Muscle of arm (tissue), 14 donors: Measurements from ENCODE around the gene LRTM1. TPM values are rescaled to one million over a fixed set of nuclear protein-coding genes. Genes with fewer than 3 reads are reported as not detected.
A peak's percentile ranks its signal among the peaks of the same experiment; 100 is the strongest.

Experiments
- DNase-seq: peaks from one replicate; pipeline ENCODE4 v3.0.0-alpha.2; 2013
- long read RNA-seq, 11 donors: transcript quantifications; one replicate each; lab custom pipeline, GENCODE V29; 2026
- polyA plus RNA-seq, 12 donors: library from polyadenylated mRNA; unstranded; fragments of 120-200 nt; gene quantifications; one replicate each; pipeline ENCODE4 v1.2.1, GENCODE V29; 2013; ENCODE audit not compliant: insufficient read length in 12 of 12

LRTM1 gene
- 1,000 to 10,000 TPM in 1 of 12 donors, 100 to 1,000 TPM in 5, 10 to 100 TPM in 6; 29.2 to 1,405 (median 101) TPM for polyA plus RNA-seq
- long read RNA-seq, donor 1, result 0 reads
- long read RNA-seq, donor 2, transcript LRTM1-201 (3 exons, 1,423 nt), result major isoform, 79 of 113 reads
- long read RNA-seq, donor 2, partial matches to known transcripts, result 34 of 113 reads
- long read RNA-seq, donor 2, other reads (novel, unspliced or antisense), result 0 of 113 reads
- long read RNA-seq, donor 3, transcript LRTM1-201 (3 exons, 1,423 nt), result major isoform, 47 of 64 reads
- long read RNA-seq, donor 3, partial matches to known transcripts, result 17 of 64 reads
- long read RNA-seq, donor 3, other reads (novel, unspliced or antisense), result 0 of 64 reads
- long read RNA-seq, donor 4, transcript LRTM1-201 (3 exons, 1,423 nt), result major isoform, 29 of 58 reads
- long read RNA-seq, donor 4, partial matches to known transcripts, result 29 of 58 reads
- long read RNA-seq, donor 4, other reads (novel, unspliced or antisense), result 0 of 58 reads
- long read RNA-seq, donor 5, transcript LRTM1-201 (3 exons, 1,423 nt), result major isoform, 132 of 170 reads
- long read RNA-seq, donor 5, partial matches to known transcripts, result 38 of 170 reads
- long read RNA-seq, donor 5, other reads (novel, unspliced or antisense), result 0 of 170 reads
- long read RNA-seq, donor 6, transcript LRTM1-201 (3 exons, 1,423 nt), result major isoform, 28 of 40 reads
- long read RNA-seq, donor 6, partial matches to known transcripts, result 12 of 40 reads
- long read RNA-seq, donor 6, other reads (novel, unspliced or antisense), result 0 of 40 reads
- long read RNA-seq, donor 7, transcript LRTM1-201 (3 exons, 1,423 nt), result major isoform, 32 of 41 reads
- long read RNA-seq, donor 7, partial matches to known transcripts, result 9 of 41 reads
- long read RNA-seq, donor 7, other reads (novel, unspliced or antisense), result 0 of 41 reads
- long read RNA-seq, donor 8, transcript LRTM1-201 (3 exons, 1,423 nt), result major isoform, 87 of 119 reads
- long read RNA-seq, donor 8, partial matches to known transcripts, result 32 of 119 reads
- long read RNA-seq, donor 8, other reads (novel, unspliced or antisense), result 0 of 119 reads
- long read RNA-seq, donor 9, transcript LRTM1-201 (3 exons, 1,423 nt), result major isoform, 24 of 51 reads
- long read RNA-seq, donor 9, partial matches to known transcripts, result 26 of 51 reads
- long read RNA-seq, donor 9, other reads (novel, unspliced or antisense), result 0 of 51 reads
- long read RNA-seq, donor 10, transcript LRTM1-201 (3 exons, 1,423 nt), result major isoform, 94 of 130 reads
- long read RNA-seq, donor 10, partial matches to known transcripts, result 36 of 130 reads
- long read RNA-seq, donor 10, other reads (novel, unspliced or antisense), result 0 of 130 reads
- long read RNA-seq, donor 11, transcript LRTM1-201 (3 exons, 1,423 nt), result major isoform, 51 of 63 reads
- long read RNA-seq, donor 11, partial matches to known transcripts, result 12 of 63 reads
- long read RNA-seq, donor 11, other reads (novel, unspliced or antisense), result 0 of 63 reads

DNA sequence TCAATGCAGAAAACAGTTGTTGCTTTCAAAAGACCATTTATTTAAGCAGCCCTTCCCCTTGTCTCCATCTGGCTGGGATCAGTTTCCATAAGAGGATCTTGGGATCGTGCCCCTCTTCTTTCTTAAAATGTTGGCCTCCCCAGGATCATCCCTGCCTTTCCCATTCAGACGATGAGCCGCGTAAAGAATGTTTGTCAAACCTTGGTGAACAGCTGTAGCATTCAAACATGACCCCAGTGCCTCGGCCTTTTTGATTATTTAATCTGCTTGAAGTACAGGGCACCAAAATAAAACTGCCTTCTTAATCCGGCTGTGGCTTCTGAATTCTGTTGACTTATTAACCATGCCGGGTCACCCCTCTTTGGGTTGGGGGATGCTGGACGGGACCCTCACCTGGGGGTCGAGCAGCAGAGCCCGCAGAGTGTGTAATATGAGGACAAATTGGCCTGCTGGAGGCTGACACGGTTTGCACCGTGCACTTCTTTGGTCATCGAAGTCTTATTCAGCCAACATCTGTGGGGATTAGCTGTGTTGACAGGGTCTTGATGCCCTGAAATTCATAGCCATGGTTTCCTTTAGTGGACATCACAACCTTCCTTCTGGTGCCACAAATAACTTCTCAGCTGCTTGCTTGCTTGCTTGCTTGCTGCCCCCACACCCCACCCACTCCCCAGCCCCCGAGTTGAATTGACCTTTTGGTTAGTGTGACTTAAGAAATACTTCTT, at the start of gene LRTM1:
Gene LRTM1, minus strand, starts transcription at position 14 of the 725 bp plus-strand sequence. CDS start 148 bp downstream, outside the sequence.
- DNase-seq, result no peak

DNA sequence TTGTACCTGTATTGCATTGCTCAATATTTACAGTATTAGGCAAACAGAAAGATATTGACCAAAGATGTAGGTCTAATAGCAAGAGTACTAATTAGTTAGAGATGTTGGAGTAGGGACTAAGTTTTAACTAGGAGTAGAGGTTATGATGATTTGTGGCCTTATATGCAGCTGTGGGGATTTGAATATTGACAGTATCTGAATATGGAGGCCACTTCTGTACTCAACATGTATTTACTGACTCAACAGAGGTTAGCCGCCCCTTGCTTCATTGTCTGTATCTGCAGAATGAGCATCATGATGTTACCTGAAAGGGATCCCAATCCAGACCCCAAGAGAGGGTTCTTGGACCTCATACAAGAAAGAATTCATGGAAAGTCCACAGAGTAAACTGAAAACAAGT, 49.6 kb upstream of the LRTM1 start:
- DNase-seq, result no peak

DNA sequence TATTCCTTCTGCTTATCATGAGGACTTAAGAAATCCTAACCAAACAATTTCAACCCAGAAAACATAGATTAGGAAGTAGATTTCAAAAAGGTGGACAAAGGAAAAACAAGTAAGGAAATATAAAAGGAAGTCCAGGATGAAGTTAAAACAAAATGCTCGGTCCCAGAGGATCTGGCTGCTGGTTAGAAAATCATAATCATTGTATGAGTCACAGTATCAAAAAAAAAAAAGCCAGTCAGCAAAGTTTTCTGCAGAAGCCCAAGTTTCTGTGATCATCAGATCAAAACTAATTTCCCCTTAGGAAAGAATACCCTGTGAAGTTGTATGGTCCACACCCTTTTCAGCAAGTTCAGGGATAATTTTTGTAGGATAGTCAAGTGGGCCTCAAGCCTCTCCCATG, 43.0 kb upstream of the LRTM1 start:
- no peak for DNase-seq

DNA sequence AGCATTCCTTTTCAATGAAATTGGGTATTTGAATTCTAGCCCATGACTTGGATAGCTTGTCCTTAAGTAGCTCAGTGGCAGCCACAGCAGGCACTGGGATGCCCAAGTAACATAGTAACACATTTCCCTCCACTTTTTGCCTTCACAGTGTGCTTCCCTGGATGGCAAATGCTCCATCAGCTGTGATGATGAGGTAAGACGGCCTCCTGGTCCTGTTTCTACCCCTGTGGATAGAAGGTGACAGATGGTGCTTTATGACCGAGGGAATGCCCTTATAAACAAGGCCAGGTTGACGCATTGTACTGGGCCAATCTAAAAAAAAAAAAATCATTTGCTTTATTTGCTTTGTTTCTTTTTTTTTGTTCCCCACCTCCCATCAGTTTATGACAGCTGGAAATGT, 41.8 kb upstream of the LRTM1 start:
- no peak for DNase-seq

DNA sequence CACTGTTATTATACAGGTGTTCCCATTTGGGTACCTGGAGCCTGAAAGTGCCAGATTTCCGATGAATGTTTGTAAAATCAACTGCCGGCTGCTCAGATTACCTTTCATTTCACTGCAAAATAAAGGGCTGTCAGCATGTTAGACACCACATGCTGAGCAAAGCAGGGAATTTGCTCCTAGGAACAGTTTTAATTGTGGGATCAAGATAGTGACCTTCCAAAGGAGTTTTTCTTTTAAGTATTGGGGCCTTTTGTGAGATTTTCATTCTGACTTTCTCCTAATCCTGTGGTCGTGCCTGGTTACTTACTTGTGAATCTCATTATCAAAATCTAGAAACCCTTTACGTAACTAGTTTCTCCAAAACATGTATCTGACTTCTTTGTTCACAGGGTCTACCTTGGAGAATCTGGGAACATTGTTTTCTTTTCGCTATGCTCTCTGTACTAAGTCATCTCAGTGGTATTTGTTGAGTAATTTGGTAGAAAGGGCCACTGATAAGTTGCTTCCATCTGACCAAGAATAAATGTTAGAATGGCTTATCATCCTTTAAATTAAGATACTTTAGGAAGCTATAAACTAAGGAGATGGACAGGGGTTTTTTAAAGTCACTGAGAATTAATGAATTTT, 40.8 kb upstream of the LRTM1 start:
- DNase-seq, result no peak

DNA sequence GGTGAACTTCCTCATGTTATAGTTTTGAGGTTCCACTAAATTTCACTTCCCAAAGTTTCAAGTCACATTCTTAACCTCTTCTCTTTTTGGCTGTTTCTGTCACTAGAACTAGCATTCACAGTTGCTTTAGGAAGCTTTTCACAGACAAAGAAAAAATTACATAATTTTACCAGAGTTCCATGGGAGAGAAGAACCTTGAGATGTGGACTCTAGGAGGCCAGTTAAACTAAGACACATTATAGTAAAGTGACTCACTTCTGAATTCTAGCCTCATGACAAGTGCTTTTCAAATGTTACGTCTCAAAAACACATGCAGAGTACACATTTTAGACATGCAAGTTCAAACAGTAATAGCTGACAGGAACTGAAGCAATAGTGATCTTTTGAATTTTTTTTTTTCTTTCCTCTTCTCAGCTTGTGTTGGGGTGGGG, 39.9 kb upstream of the LRTM1 start:
- DNase-seq, result no peak

DNA sequence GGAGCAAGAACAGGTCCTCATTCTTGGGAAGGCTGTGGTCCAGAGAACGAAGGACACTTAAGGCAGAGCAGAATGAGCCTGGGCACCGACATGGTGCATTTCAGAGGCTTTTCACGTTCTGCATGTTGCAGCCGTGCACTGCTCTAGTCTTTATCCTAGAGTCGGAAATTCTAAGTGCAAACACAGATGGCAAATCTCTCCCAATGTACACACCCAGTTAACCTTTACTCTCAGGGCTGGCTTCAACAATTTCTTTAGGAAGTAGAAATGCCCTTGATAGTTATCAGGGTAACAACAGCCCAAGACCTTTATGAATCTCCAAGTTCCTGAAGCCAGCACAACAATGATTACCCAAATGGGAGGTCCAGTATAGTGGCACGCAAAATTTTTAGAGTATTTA, 39.1 kb upstream of the LRTM1 start:
- DNase-seq, result no peak

DNA sequence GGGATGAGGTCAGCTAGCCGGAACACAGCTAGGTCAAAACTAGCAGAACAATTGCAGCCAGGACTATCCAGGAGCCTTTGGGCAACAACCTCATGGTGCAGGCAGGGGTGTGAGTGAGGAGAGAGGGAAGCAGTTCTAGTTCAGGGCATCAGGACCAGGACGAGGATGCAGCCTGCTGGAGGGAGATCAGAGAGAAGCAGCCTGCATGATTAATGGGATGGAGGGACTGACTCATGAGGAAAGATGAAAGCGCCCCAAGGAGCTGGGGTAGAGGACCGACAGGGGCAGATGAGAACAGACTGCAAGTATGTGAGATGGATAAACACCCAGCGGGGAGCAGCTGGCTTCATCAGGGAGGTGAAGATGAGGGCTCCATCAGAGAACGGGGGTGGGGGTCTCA, 37.9 kb upstream of the LRTM1 start:
- DNase-seq, result no peak

DNA sequence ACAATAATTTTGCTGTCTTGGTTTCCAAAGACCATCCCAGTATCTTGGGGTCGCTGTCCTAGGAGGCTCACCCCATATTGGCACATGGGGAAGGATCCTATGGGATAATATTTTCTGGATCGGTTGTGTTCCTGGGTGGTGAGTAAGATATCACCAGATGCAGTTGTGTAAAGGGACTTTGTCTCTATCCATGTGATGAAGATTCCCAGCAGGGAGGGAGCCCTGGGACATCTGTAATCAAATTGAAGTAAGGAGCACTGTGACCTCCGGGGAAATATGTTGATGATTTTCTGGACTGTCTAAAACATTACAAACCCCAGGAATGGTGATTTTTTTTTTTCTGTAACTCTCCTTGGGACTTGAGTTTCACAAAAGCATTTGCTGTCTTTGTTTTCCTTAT, 36.2 kb upstream of the LRTM1 start:
- no peak for DNase-seq

DNA sequence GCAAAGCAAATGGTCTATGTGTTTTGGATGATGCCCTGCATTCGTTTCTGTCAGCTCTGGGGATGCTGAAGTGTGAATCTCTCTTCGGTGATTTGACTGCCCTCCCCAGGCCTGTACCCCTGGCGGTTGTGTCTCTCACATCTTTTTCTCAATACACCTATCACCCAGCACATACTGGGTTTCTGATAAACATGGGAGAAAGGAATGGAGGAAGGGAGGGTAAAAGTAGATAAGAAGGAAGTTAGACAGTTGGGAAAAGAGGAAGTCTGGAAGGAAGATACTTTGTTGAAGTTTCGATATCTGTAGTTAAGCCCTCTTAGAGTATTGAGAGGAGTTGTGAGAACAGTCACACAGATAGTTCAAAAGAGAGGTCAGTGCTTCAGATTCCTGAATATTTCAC, 35.8 kb upstream of the LRTM1 start:
- DNase-seq, result no peak

DNA sequence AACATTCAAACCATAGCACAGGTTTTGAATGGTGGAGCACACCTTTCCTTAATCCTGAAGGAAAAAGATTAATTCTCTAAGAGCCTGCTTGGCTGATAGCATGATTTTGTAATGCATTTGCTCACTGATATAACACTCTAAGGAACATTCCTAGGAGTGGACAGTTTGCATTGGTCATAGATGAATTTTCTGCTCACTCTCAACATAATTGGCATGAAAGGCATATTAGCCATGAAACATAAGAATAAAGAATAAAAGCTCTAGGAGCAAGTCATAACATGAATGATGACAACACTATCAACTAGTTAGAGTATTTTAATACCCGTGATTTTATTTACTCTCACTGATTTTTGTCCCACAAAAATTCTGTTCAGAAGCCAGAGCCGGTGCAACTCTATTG, 34.3 kb upstream of the LRTM1 start:
- no peak for DNase-seq

DNA sequence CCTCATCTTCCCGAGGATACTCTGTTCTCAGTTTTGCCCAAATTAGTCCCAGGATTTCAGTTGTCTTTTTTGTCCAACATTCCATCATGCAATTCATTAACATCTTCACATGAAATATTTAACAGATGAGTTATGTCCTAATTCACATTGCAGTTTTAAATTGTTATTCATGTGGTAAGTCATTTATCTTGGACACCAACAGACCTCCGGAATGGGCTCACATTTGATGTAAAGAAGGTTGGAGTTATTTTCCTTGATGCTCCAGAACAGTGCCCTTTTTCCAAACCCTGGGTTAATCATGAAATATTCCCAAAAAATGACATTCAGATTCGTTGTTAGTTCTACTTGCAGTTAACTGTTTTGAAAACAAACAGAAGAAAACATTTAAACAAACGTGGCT, 32.8 kb upstream of the LRTM1 start:
- no peak for DNase-seq

DNA sequence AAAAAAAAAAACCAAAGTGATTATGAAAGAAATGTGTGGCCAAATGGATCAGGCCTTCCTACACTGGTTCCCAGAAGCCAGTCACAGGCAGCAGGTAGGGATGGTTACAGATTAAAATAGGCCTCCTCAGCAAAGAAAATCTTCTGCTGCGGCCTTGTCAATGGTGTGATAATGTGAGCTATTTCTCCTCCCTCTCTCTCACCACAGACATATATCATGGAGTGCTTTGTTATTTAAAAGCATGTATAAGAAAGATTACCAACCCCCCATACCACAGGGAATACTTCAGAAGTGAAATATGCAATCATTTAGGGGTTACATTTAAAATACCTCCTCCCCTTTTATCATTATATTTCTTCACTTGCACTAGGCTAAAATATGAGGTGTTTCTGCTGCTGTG, 32.2 kb upstream of the LRTM1 start:
- DNase-seq, result no peak

DNA sequence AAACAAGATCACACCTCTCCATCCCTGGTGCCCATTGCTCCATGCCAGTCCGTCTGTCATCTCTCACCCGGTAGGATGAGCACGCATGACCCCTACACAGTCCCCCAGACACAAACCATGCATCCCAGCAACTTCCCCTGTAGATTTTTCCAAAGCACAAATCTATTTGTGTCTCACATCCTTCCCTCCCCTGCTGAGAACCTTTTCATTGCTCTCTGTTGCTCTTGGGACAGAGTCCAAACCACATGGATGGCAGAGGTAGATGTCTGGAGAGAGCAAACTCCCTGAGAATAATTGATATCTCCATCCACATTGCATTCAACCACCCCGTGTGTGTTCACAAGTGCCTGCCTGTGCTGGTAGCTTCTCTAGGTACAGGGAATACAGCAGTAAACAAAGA, 29.9 kb upstream of the LRTM1 start:
- DNase-seq, result no peak

DNA sequence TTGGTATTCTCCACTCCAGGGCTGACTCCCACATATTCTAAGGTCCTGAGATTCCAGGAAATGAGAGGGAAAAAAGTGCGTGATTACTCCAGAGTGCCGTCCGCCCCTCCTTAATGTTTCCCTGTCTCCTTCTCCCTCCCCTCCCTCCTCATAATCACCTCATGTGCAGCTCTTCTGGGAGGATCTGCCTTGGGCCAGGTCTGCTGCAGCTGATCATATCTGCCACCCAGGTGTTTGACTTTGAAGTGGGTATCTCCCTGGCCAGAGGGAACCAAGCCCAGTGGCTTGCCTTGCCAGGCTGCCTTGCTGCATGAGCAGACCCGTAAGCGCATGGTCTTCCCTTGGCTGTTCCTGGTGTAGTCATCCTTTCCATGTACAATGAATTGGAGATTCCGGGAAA, 28.1 kb upstream of the LRTM1 start:
- DNase-seq, result no peak

DNA sequence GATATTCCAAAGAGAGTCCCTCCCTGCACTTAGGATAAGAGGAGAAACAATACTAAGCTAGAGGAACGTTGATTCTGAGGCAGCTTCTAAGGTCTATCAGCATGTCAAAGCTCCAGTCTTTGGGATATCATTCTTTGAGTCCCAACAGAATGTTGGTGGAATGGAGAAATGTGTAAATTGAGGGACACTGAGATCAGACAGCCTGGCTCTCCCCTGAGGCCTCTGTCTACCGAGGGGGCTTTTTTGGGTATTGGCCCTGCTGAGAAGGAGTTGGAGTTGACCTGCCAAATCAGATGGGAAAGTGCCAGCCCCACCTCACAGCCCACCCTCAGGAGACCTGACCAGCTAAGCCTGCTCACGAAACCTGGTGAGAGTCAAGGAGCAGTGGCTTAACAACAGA, 27.6 kb upstream of the LRTM1 start:
- DNase-seq, result no peak

DNA sequence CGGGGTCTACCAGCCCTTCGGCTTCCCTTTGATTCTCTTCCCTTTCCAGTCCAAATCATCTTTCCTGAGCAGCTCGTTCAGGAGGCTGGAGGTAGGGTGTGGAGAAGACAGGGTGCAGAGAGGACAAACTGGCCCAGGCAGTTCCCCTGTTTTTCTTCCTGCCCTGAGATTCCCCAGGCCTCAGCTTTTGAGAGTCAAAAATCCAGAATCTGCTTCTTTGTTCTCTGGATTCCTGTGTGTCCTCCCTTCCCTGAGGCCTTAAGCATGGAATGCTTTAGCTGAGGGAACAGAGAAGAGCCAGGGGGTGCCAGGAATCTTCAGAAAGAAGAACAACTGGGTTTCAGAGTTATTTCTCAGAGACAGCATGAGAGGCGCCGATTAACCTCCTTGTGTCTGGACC, 26.7 kb upstream of the LRTM1 start:
- DNase-seq, result no peak

DNA sequence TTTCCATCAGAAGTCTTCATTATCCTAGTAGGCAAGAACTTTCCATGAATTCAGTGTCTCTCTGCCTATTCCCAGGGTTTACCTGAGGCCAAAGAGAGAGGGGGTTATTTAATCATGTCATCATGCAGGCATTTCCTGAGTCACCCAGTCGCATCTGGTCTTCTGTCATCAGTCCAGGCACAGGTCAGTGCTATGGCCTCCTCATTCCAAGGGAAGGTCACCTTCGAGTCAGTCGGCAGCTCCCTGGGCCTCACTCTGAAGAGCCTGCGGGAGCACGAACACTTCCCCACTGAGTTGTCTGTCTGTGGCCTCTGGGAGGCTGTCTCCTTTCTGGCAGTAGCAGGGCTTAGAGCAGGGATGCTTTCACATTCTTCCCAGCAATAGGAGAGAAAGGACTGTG, 26.2 kb upstream of the LRTM1 start:
- no peak for DNase-seq

DNA sequence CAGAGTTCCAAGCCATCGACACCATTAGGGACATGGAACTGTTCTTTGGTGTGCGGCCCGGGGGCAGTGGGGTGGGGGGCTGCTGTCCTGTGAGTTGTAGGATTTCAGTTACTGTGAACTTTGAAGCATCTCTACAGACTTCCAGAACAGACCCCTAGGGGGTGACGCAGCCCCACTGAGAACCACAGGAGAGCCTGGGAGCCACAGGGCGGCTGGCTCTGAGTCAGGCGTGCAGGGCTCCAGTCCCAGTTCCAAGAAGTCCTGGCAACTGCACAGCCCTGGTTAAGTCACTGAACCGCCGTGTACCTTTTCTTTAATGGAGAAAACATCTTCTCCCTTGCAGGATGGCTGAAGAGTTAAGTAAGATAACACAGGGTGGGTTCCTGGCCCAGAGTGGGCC, 23.5 kb upstream of the LRTM1 start:
- DNase-seq, result peak; percentile 77

DNA sequence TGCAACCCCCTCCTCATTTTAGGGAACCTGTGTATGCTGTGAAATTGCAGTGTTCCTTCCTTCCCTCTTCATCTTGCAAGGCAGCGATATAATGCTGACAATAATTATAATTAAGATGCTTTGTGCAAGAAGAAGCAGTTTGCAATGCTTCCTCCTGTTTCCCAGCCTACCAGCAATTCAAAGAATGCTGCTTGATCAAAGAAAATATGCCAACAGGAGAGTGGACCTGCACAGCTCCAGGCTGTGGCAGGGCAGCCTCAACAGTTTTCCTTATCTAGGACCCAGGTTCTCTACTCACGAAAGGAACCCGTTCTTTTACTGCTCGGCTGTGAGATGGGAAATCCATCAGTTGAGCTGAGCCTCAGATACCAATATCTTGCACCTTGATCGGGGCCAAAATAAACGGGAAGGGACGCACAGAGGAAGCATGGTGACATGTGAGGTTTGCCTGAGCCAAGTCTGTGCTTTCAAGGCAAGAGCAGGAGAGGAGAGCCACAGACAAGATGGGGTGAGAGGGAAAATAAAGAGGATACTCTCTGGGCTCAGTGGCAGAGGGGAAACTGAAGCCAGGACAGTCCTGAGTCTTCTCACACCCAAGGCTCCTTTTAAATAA, 22.6 kb upstream of the LRTM1 start:
- DNase-seq, result no peak
